Gastrocnemius medialis (tissue), 4 donors: ENCODE results near the gene INCENP.

Experiments
- CTCF ChIP-seq, 5 experiments: fragments of 450-650 bp in 3 of 5; fragments of 200-600 bp in 2 of 5; sonication (generic) in 2 of 5; IDR thresholded peaks in 4 of 5; conservative IDR thresholded peaks in 1 of 5; 1 replicate in 4 of 5; 2 replicates in 1 of 5; pipeline ENCODE4 v1.5.1; 2016 to 2019; ENCODE audit warnings: antibody characterized with exemption in 5 of 5, mild to moderate bottlenecking in 3 of 5, moderate library complexity in 3 of 5
- POLR2A ChIP-seq, 2 donors: fragments of 450-650 bp; IDR thresholded peaks; one replicate each; pipeline ENCODE4 v1.6.1; 2017; ENCODE audit warnings: antibody characterized with exemption in 2 of 2, mild to moderate bottlenecking in 2 of 2, moderate library complexity in 2 of 2

GRCh38 chr11:62141111-62142042 lies 17.6 kb downstream of the INCENP start:
- TF ChIP-seq POLR2A (IDR thresholded peaks at IDR 0.05): no peak
- TF ChIP-seq CTCF (IDR thresholded peaks at IDR 0.05 in 4 of 5, conservative IDR thresholded peaks at IDR 0.05 in 1 of 5): no peak
